SK-N-SH (cell line): ENCODE data around the gene YPEL1.

ENCODE experiments used
- EP300 ChIP-seq, 2 experiments: IDR thresholded peaks; 2 replicates each; pipeline versions ENCODE4 v1.4.0 to v1.6.1; 2012; ENCODE audit warnings: borderline replicate concordance in 1 of 2, low read depth in 1 of 2, low read length in 1 of 2
- EZH2phosphoT487 ChIP-seq: fragments of 200-600 bp; sonication (generic); IDR thresholded peaks from 2 replicates; pipeline ENCODE4 v1.6.1; 2017; ENCODE audit warnings: low read depth, mixed run types, mild to moderate bottlenecking, antibody characterized with exemption, moderate library complexity, borderline replicate concordance
- FOXM1 ChIP-seq: IDR thresholded peaks from 2 replicates; pipeline ENCODE4 v1.4.0; 2012; ENCODE audit warnings: low read depth, mild to moderate bottlenecking
- GABPA ChIP-seq: IDR thresholded peaks from 2 replicates; pipeline ENCODE4 v1.4.0; 2012; ENCODE audit warnings: low read depth, mild to moderate bottlenecking
- JUND ChIP-seq: IDR thresholded peaks from 2 replicates; pipeline ENCODE4 v1.4.0; 2012
- POLR2AphosphoS5 ChIP-seq: IDR thresholded peaks from 2 replicates; pipeline ENCODE4 v1.6.1; 2012; ENCODE audit warnings: low read depth, low read length
- REST ChIP-seq: IDR thresholded peaks from 2 replicates; pipeline ENCODE4 v1.6.1; 2012; ENCODE audit warnings: mild to moderate bottlenecking, low read depth, low read length, moderate library complexity
- TAF1 ChIP-seq: IDR thresholded peaks from 2 replicates; pipeline ENCODE4 v1.6.1; 2012; ENCODE audit warnings: low read depth, mild to moderate bottlenecking, low read length, moderate library complexity, borderline replicate concordance
- YY1 ChIP-seq: IDR thresholded peaks from 2 replicates; pipeline ENCODE4 v1.4.0; 2012; ENCODE audit warnings: low read depth, mild to moderate bottlenecking
- TF ChIP-seq, protein P1 (sequence below): fragments of 150-350 bp; IDR thresholded peaks from 2 replicates; pipeline ENCODE4 v1.6.1; 2017; ENCODE audit warnings: antibody characterized with exemption, low read length, low read depth, borderline replicate concordance
- TF ChIP-seq, protein P2 (sequence below): fragments of 200-600 bp; sonication (generic); IDR thresholded peaks from 2 replicates; pipeline ENCODE4 v1.6.1; 2017; ENCODE audit warnings: antibody characterized with exemption, mild to moderate bottlenecking, moderate library complexity

DNA sequence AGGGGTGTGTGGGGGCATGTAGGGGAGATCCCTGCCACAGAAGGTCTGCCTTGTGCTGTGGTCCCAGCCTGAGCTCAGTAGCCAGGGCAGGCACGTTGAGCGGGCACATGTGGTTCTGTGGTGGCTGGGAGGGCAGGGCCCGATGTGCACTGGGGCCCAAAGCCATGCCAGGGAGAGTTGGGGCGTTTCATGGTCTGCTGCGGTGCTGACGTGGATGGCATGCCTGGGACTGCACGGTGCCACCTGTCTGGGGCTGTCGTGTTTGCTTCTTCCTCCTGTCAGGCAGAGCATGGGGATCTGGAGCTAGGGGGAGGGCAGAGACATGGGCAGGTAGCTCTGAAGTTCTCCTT lies 50.5 kb downstream of the YPEL1 start:
- TF ChIP-seq, protein P1, sequence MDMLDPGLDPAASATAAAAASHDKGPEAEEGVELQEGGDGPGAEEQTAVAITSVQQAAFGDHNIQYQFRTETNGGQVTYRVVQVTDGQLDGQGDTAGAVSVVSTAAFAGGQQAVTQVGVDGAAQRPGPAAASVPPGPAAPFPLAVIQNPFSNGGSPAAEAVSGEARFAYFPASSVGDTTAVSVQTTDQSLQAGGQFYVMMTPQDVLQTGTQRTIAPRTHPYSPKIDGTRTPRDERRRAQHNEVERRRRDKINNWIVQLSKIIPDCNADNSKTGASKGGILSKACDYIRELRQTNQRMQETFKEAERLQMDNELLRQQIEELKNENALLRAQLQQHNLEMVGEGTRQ, result no peak
- TF ChIP-seq REST (no peak), JUND (no peak), GABPA (no peak), EP300 (IDR thresholded peaks at IDR 0.05; ENCODE audit: borderline replicate concordance in 1 of 2, low read depth in 1 of 2, low read length in 1 of 2) (no peak), YY1 (no peak), FOXM1 (no peak), POLR2AphosphoS5 (no peak), TAF1 (no peak), EZH2phosphoT487 (no peak)
- TF ChIP-seq, protein P2, sequence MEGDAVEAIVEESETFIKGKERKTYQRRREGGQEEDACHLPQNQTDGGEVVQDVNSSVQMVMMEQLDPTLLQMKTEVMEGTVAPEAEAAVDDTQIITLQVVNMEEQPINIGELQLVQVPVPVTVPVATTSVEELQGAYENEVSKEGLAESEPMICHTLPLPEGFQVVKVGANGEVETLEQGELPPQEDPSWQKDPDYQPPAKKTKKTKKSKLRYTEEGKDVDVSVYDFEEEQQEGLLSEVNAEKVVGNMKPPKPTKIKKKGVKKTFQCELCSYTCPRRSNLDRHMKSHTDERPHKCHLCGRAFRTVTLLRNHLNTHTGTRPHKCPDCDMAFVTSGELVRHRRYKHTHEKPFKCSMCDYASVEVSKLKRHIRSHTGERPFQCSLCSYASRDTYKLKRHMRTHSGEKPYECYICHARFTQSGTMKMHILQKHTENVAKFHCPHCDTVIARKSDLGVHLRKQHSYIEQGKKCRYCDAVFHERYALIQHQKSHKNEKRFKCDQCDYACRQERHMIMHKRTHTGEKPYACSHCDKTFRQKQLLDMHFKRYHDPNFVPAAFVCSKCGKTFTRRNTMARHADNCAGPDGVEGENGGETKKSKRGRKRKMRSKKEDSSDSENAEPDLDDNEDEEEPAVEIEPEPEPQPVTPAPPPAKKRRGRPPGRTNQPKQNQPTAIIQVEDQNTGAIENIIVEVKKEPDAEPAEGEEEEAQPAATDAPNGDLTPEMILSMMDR, result no peak
